Thymus (tissue), 11 donors: Measurements from ENCODE around the gene CDX2. TPM values are rescaled to one million over a fixed set of nuclear protein-coding genes. Genes with fewer than 3 reads are reported as not detected.
"Not testable (repeated sequence)": the region's sequence is repeated elsewhere in the genome, so short reads cannot be mapped to it uniquely, and the experiment has no call there.

ENCODE experiments used
- DNase-seq, 9 donors: peaks; one replicate each; pipeline ENCODE4 v3.0.0-alpha.2; 2013; ENCODE audit warnings: low spot score in 9 of 9, low read depth in 6 of 9, missing footprints in 1 of 9
- H3K27ac ChIP-seq, 2 donors: one replicate each; pipeline ENCODE4 v1.5.1; 2013; ENCODE audit warnings: control low read depth in 1 of 2, low read depth in 1 of 2, low read length in 1 of 2, mild to moderate bottlenecking in 1 of 2, moderate library complexity in 1 of 2
- H3K27me3 ChIP-seq, 2 donors: one replicate each; pipeline ENCODE4 v1.5.1; 2013; ENCODE audit warnings: low read length in 1 of 2; ENCODE audit not compliant: control insufficient read depth in 2 of 2, insufficient read depth in 1 of 2
- H3K36me3 ChIP-seq, 2 donors: one replicate each; pipeline ENCODE4 v1.5.1; 2013; ENCODE audit warnings: low read length in 1 of 2, mild to moderate bottlenecking in 1 of 2, moderate library complexity in 1 of 2; ENCODE audit not compliant: control insufficient read depth in 2 of 2, insufficient read depth in 2 of 2
- H3K4me1 ChIP-seq, 2 donors: one replicate each; pipeline ENCODE4 v1.5.1; 2013; ENCODE audit warnings: low read length in 2 of 2; ENCODE audit not compliant: control insufficient read depth in 2 of 2, insufficient read depth in 2 of 2
- H3K4me3 ChIP-seq, 2 donors: one replicate each; pipeline ENCODE4 v1.5.1; 2013; ENCODE audit warnings: low read length in 2 of 2, control low read depth in 1 of 2, mild to moderate bottlenecking in 1 of 2
- H3K9me3 ChIP-seq, 2 donors: one replicate each; pipeline ENCODE4 v1.5.1; 2013; ENCODE audit warnings: low read length in 1 of 2, mild to moderate bottlenecking in 1 of 2; ENCODE audit not compliant: control insufficient read depth in 2 of 2, insufficient read depth in 1 of 2
- WGBS: extraction: QIAGEN DNeasy Blood & Tissue Kit; methylation state at CpG from one replicate; pipeline ENCODE4 v1.1.7; 2013; 5-methylcytosine and 5-hydroxymethylcytosine counted together
- polyA plus RNA-seq: library from polyadenylated mRNA; stranded (reverse); fragments of 200-250 nt; gene quantifications from one replicate; pipeline ENCODE4 v1.2.3, GENCODE V29; 2013
- total RNA-seq: library from RNA; stranded (reverse); fragments of 120-200 nt; gene quantifications from one replicate; pipeline ENCODE4 v1.2.4, GENCODE V29; 2013
- donor health status: healthy.

Gene CDX2
- total and polyA plus RNA-seq, 2 donors = 0.09 to 0.64 TPM

DNA sequence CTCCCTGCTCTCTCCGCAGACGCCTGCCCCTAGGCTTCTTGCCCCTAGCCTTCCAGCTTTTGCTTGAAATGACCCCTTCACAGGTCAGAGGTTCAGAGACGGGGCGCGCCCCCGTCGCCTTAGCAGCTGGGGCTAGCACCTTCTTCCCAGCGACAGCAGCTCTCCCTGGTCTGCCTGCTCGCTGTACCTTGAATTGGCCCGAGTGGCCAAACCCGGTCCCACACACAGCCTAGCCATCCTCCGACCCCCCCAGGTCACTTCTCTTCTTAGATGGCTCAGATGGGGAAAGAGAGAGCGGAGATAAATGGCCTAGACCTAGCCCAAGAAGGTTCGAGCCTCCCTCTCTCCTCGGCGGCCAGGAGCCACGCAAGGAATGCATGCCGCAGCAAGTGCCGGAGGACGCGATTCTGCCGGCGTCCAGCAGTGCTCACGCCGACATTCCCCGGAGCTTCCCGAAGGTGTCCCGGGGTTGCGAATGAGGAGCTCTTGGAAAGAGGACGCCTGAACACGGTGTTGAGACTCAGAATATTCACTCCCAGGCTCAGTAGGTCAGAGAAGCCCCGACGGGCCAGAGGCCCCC, 1.3 kb downstream of the CDX2 start:
- Histone ChIP-seq H3K27me3 (peaks cover 88 to 100% of the 10 kb centered on the region in 2 donors), H3K9me3 (no peaks in the 10 kb centered on the region), H3K27ac (no peak overlapping the region), H3K36me3 (no peaks in the 10 kb centered on the region), H3K4me3 (no peak overlapping the region), H3K4me1 (no peaks in the 10 kb centered on the region)
- WGBS = 8% methylated on average over 33 of the region's 33 CpGs
- no peak for DNase-seq

DNA sequence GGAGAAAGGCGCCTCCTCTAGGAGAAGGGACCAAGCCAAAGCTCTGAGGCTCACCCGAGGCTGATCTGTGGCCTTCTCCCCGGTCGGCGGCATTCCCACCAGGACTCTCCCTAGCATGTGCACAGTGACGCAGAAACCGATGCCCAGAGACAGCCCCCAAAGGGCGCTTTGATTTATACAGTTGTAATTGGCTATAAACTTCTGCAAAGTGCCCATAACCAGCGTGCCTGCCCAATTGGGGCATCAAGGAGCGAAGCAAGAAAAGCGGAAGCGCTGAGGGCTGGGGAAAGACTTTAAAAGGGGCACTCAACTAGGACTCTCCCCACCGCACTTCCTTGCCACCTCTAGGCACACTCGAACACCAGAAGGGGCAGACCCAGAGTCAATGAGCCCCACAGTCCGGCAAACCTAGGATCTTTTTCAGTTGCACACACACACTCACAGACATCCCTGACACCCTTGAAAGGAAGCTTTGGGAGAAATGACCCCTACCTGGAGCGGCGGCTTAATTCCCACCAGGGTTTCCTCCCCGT, 1.8 kb downstream of the CDX2 start:
- Histone ChIP-seq H3K4me1 (no peaks in the 10 kb centered on the region), H3K27ac (no peak overlapping the region), H3K4me3 (no peak overlapping the region), H3K36me3 (no peaks in the 10 kb centered on the region), H3K9me3 (no peaks in the 10 kb centered on the region), H3K27me3 (peaks cover 88 to 100% of the 10 kb centered on the region in 2 donors)
- 6% methylated on average over 18 of the region's 18 CpGs for WGBS
- no peak for DNase-seq

DNA sequence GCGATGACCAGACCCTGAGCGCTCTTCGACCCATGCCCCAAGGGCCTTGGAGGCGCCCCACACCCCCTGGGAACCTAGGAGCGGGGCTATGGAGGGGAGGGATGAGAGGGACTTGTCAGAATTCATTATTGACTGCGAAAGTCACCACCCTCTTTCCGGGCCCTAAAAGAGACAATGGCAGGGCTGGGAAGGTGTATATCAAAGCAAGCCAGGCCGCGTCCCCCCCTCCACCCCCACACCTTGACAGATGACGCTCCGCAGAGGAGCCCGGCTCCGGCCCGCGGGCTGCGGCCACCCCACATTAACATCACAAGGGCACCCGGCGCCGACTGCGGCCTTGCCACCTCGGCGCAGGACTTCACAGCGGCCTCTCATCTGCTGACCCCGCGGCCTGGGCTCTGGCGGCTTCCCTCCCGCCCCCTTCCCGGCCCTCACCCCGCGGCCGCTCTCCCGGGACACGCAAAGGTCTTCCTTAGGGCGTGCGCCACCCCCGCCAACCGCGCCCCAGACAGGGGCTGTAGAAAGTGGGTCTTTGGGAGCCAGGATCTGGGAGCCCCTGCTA, 2.4 kb downstream of the CDX2 start:
- Histone ChIP-seq H3K36me3 (no peaks in the 10 kb centered on the region), H3K27ac (no peak overlapping the region), H3K27me3 (peaks cover 87 to 100% of the 10 kb centered on the region in 2 donors), H3K9me3 (no peaks in the 10 kb centered on the region), H3K4me3 (no peak overlapping the region), H3K4me1 (no peaks in the 10 kb centered on the region)
- DNase-seq = no peak
- 8% methylated on average over 38 of the region's 38 CpGs for WGBS

DNA sequence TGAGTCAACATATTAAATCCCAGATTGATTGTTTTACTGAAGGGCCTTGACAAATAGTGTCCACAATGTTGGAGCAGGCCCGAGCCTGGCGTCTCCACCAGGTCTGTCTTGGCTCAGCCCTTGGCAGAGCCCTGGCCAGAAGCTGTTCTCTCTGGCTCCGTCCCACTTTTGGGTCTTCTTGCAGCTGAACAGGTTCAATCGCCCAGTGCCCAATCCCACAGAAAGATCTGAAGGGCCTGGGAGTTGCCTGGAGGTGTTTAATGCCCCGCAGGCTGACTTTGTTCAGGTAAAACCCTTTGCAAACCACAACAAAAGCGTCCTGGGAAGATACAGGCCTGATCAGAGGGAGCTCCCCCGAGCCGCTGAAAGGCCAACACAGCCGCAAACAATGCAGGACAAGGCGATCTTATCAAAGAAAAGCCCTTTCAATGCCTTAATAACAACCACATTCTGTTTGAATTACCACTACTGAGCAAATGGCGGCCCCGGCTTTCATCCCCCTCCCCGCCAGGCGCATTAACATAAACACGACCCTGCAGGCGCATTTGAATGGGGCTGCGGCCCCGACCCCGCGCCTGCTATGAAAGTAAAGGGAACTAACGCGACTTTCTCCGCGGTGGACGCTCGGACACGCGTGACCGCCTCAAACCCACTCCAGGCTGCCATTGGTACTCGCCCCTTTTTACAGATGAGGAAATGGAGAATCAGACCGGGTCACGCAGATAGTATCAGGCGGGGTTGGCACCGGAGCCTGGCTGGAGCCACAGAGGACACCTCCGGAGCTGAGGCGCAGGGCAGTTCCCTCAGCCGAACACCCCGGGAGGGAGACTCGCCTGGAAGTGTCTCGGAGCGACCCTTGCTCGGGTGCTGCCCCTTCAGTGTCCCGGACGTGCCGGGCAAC, 3.1 kb downstream of the CDX2 start:
- Histone ChIP-seq H3K9me3 (no peaks in the 10 kb centered on the region), H3K36me3 (no peaks in the 10 kb centered on the region), H3K27me3 (peaks cover 87 to 100% of the 10 kb centered on the region in 2 donors), H3K4me1 (no peaks in the 10 kb centered on the region), H3K4me3 (no peak overlapping the region), H3K27ac (no peak overlapping the region)
- DNase-seq = no peak
- WGBS = 15% methylated on average over 45 of the region's 45 CpGs

DNA sequence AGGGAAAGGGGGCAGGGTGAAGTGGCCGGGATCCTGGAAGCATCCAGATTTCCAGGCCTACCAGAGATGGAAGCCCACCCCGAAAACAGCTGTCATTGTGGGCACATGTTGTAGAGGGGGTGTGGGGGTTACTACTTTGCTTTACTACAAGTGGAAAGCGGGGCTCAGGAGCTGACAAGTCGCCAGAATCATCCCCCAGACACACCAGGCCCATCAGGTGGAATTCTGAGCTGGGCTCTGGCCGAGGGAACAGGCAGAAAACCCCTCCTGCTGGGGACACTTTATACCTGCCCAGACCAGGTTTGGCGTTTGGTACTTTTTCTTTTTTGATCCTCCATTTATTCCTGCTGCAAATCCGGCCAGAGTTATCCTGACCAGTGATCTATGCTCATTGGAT, 3.8 kb downstream of the CDX2 start:
- DNase-seq = no peak
- no peaks in the 10 kb centered on the region for H3K36me3 ChIP-seq
- H3K27me3 ChIP-seq = peaks cover 87 to 100% of the 10 kb centered on the region in 2 donors
- no peaks in the 10 kb centered on the region for H3K9me3 ChIP-seq
- H3K4me3 ChIP-seq = no peak overlapping the region
- WGBS = 58% methylated on average over 7 of the region's 7 CpGs
- H3K4me1 ChIP-seq = peaks cover 0 to under 1% of the 10 kb centered on the region in 2 donors
- no peak overlapping the region for H3K27ac ChIP-seq

DNA sequence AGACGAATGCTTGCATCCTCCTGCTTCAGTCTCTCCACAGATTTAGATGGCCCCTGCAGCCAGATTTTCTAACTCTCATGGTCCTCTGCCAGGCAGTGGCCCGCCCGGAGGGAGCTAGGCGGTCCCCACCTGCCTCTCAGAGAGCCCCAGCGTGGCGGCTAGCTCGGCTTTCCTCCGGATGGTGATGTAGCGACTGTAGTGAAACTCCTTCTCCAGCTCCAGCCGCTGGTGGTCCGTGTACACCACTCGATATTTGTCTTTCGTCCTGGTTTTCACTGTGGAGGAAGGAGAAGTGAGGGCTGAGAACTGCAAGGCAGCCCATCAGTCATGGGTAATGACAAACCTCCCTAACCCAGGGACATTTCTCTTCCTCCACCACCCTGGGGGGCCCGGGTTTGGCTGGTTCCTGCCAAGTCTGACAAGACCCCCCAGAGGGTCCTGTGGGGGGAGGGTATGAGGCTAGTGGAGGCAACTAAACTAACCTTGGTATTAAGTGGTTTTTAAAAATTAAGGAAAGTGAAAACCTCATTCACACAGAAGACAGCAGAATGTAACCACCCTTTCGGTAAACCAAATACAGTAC, 4.3 kb downstream of the CDX2 start:
- WGBS = 23% methylated on average over 15 of the region's 15 CpGs
- Histone ChIP-seq H3K36me3 (no peaks in the 10 kb centered on the region), H3K9me3 (no peaks in the 10 kb centered on the region), H3K4me1 (peaks cover 0 to 3% of the 10 kb centered on the region in 2 donors), H3K27ac (no peak overlapping the region), H3K27me3 (peaks cover 90 to 100% of the 10 kb centered on the region in 2 donors), H3K4me3 (no peak overlapping the region)
- no peak for DNase-seq

DNA sequence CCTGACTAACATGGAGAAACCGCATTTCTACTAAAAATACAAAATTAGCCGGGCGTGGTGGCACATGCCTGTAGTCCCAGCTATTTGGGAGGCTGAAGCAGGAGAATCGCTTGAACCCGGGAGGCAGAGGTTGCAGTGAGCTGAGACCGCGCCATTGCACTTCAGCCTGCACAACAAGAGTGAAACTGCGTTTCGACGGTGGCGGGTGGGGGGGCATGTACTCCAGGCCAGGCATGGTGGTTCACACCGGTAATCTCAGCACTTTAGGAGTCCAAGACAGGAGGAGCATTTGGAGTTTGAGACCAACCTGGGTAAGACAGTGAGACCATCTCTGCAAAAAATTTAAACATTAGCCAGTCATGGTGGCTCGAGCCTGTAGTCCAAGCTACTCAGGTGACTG, 4.9 kb downstream of the CDX2 start:
- H3K27me3 ChIP-seq = peaks cover 91 to 100% of the 10 kb centered on the region in 2 donors
- WGBS = 63% methylated on average over 13 of the region's 13 CpGs
- not testable (repeated sequence) for H3K4me1 ChIP-seq, DNase-seq, H3K4me3 ChIP-seq, H3K36me3 ChIP-seq, H3K9me3 ChIP-seq, H3K27ac ChIP-seq

DNA sequence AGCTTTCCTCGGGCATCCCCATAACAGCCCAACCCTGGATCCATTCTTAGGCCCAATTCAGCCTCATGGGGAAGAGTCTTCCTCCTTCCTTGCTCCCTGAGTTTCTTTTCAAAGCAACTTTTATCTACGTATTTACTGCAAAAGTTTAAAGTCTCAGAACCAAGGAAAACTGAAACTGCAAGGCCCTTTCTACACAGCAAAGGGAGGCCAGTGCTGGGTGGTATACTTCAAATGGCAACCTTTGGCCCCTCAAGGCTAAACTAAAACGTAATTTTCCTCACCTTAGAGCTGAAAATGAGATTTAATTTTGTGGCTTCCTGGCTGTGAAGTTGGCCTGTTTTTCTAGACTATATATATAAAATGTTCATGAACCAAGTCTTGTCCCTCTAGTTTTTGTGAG, 5.6 kb downstream of the CDX2 start:
- 70% methylated on average over 3 of the region's 3 CpGs for WGBS

More for the DNA sequence above, 5.6 kb downstream of the CDX2 start:
- Histone ChIP-seq H3K4me3 (no peak overlapping the region), H3K36me3 (no peaks in the 10 kb centered on the region), H3K27ac (no peak overlapping the region), H3K4me1 (peaks cover 0 to 3% of the 10 kb centered on the region in 2 donors), H3K9me3 (no peaks in the 10 kb centered on the region), H3K27me3 (peaks cover 91 to 100% of the 10 kb centered on the region in 2 donors)
- no peak for DNase-seq
